CD14-positive monocyte (primary cell): Measurements from ENCODE around the gene CLDN10. TPM values are rescaled to one million over a fixed set of nuclear protein-coding genes. Genes with fewer than 3 reads are reported as not detected.

ENCODE experiments used
- DNase-seq, 3 donors: peaks; one replicate each; pipeline ENCODE4 v3.0.0-alpha.2; 2011 to 2022
- H2AFZ ChIP-seq: 2 replicates; pipeline ENCODE4 v1.6.0; 2012; ENCODE audit warnings: mild to moderate bottlenecking, low read depth, low read length, inconsistent platforms; ENCODE audit not compliant: insufficient read depth, poor library complexity, severe bottlenecking
- H3K27ac ChIP-seq, 2 donors: 1 replicate in 1 of 2; 2 replicates in 1 of 2; pipeline ENCODE4 v1.5.1; 2012 to 2013; ENCODE audit warnings: low read length in 2 of 2, control low read depth in 1 of 2, inconsistent platforms in 1 of 2, low read depth in 1 of 2, mild to moderate bottlenecking in 1 of 2
- H3K27me3 ChIP-seq, 2 donors: one replicate each; pipeline versions ENCODE4 v1.6.0 to v1.6.1; 2011 to 2013; ENCODE audit warnings: low read length in 2 of 2; ENCODE audit not compliant: control insufficient read depth in 2 of 2, insufficient read depth in 2 of 2
- H3K36me3 ChIP-seq, 2 donors: replicated peaks in 1 of 2; 1 replicate in 1 of 2; 2 replicates in 1 of 2; pipeline versions ENCODE4 v1.5.1 to v1.6.1; 2012 to 2013; ENCODE audit warnings: low read length in 2 of 2, control low read depth in 1 of 2, inconsistent platforms in 1 of 2, mild to moderate bottlenecking in 1 of 2; ENCODE audit not compliant: insufficient read depth in 2 of 2, control insufficient read depth in 1 of 2
- H3K4me1 ChIP-seq, 2 donors: 1 replicate in 1 of 2; 2 replicates in 1 of 2; pipeline versions ENCODE4 v1.5.1 to v1.6.1; 2012 to 2013; ENCODE audit warnings: low read length in 2 of 2, control low read depth in 1 of 2, inconsistent platforms in 1 of 2, mild to moderate bottlenecking in 1 of 2, moderate library complexity in 1 of 2; ENCODE audit not compliant: insufficient read depth in 2 of 2, control insufficient read depth in 1 of 2
- H3K4me2 ChIP-seq: replicated peaks from 2 replicates; pipeline ENCODE3; 2012; ENCODE audit warnings: low read length, moderate library complexity, mild to moderate bottlenecking; ENCODE audit not compliant: poor library complexity, severe bottlenecking; ENCODE audit errors: extremely low read depth
- H3K4me3 ChIP-seq, 3 experiments: fragments of 200-600 bp in 1 of 3; sonication (generic) in 1 of 3; replicated peaks in 1 of 3; 1 replicate in 2 of 3; 2 replicates in 1 of 3; pipeline ENCODE4 v1.5.1; 2011 to 2013; ENCODE audit warnings: low read length in 3 of 3, mild to moderate bottlenecking in 3 of 3, control low read depth in 2 of 3, low read depth in 2 of 3, inconsistent platforms in 1 of 3, moderate library complexity in 1 of 3
- H3K79me2 ChIP-seq: 2 replicates; pipeline ENCODE4 v1.6.0; 2012; ENCODE audit warnings: mild to moderate bottlenecking, control low read depth, inconsistent platforms, low read length, moderate library complexity; ENCODE audit not compliant: insufficient read depth
- H3K9ac ChIP-seq: 2 replicates; pipeline ENCODE4 v1.6.0; 2017; ENCODE audit warnings: low read length, mild to moderate bottlenecking; ENCODE audit not compliant: insufficient read depth, poor library complexity, severe bottlenecking
- H3K9me3 ChIP-seq, 2 donors: replicated peaks in 1 of 2; 1 replicate in 1 of 2; 2 replicates in 1 of 2; pipeline versions ENCODE4 v1.5.1 to v1.6.1; 2012 to 2013; ENCODE audit warnings: low read length in 2 of 2, control low read depth in 1 of 2; ENCODE audit not compliant: control insufficient read depth in 1 of 2, insufficient read depth in 1 of 2
- H4K20me1 ChIP-seq: 2 replicates; pipeline ENCODE4 v1.6.0; 2012; ENCODE audit warnings: mild to moderate bottlenecking, low read length, control low read depth, moderate library complexity; ENCODE audit not compliant: insufficient read depth
- H3K27ac Mint-ChIP-seq, 7 donors: one replicate each; pipeline ENCODE4 v1.8.0; 2020; ENCODE audit warnings: mild to moderate bottlenecking in 7 of 7, mixed read lengths in 7 of 7, moderate library complexity in 6 of 7, inconsistent platforms in 2 of 7
- H3K27me3 Mint-ChIP-seq, 3 donors: one replicate each; pipeline ENCODE4 v1.8.0; 2021 to 2022; ENCODE audit warnings: low read depth in 3 of 3, mild to moderate bottlenecking in 3 of 3, mixed read lengths in 3 of 3, moderate library complexity in 3 of 3, inconsistent platforms in 1 of 3
- H3K36me3 Mint-ChIP-seq, 2 donors: one replicate each; pipeline ENCODE4 v1.8.0; 2020; ENCODE audit warnings: mixed read lengths in 2 of 2, inconsistent platforms in 1 of 2, mild to moderate bottlenecking in 1 of 2
- H3K4me1 Mint-ChIP-seq: one replicate; pipeline ENCODE4 v1.8.0; 2020; ENCODE audit warnings: mild to moderate bottlenecking, mixed read lengths
- H3K4me3 Mint-ChIP-seq, 2 donors: one replicate each; pipeline ENCODE4 v1.8.0; 2020; ENCODE audit warnings: mild to moderate bottlenecking in 2 of 2, mixed read lengths in 2 of 2, moderate library complexity in 1 of 2
- H3K9me3 Mint-ChIP-seq, 7 donors: one replicate each; pipeline ENCODE4 v1.8.0; 2020 to 2022; ENCODE audit warnings: mixed read lengths in 7 of 7, mild to moderate bottlenecking in 6 of 7, moderate library complexity in 6 of 7, inconsistent platforms in 2 of 7
- WGBS: methylation state at CpG from one replicate; pipeline ENCODE4 v1.1.5; 2013; ENCODE audit warnings: missing lambda C conversion rate; ENCODE audit not compliant: insufficient coverage; 5-methylcytosine and 5-hydroxymethylcytosine counted together
- intact Hi-C, 2 donors: fragments of 100-400 bp; cut with micrococcal nuclease; formaldehyde crosslinking; loops; one replicate each; pipeline versions ENCODE4 v1.15.0 to v1.15.1; 2023
- polyA plus RNA-seq, 3 donors: library from polyadenylated mRNA; depleted of rRNA in 1 of 3; unstranded in 2 of 3; stranded (reverse) in 1 of 3; fragments of 300-500 nt in 2 of 3; fragments of >200 nt in 1 of 3; fragmentation: Illumina TruSeq in 2 of 3; gene quantifications; 1 replicate in 2 of 3; 2 replicates in 1 of 3; pipeline ENCODE4 v1.2.3, GENCODE V29; 2012 to 2021
- TF ChIP-seq, protein P1 (sequence below): fragments of 200-600 bp; IDR thresholded peaks from one replicate; pipeline ENCODE4 v1.8.0; 2022; ENCODE audit warnings: antibody characterized with exemption, mild to moderate bottlenecking

The CLDN10 gene
- polyA plus RNA-seq, 3 donors, result 0.35 TPM; not detected in 2

DNA sequence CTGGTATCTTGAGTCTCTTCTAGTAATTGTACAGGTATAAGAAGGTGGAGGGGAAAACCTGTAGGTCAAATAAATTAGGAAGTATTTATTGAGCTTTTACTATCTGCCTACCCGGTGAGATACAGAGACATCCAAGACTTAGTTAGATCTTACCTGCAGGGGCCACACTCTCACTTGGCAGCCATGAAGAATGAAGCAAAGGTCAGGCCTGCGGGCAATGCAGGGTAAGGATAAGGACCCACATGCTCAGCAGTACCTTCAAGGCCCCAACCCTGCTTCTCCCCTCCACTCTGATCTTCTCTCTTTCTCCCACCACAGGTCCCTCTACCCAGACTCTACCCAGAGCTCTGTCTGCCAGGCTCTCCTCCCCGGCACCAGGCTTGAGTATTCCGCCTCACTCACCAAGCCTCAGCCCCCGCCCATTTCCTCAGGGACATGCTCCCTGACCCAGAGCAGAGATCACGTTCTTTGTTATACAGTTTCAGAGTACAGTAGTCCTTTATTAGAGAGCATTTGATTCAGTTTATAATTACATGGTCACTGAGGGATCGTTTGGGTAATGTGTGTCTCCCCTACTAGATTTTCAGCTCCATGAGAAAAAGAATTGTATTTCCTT, 18.9 kb upstream of the CLDN10 start:
- no peaks in the 10 kb centered on the region for H3K27me3 ChIP-seq
- intact Hi-C loops, result loop anchor here in 1 of 2 donors (10.0 kb wide), 2 partner anchors 131 to 301 kb away; no protein-coding TSS in a partner anchor
- Mint-ChIP-seq H3K27me3 (peaks cover 0 to 3% (median 0%) of the 10 kb centered on the region in 3 donors), H3K9me3 (no peaks in the 10 kb centered on the region), H3K4me3 (no peak overlapping the region), H3K4me1 (peaks cover 11% of the 10 kb centered on the region), H3K36me3 (no peaks in the 10 kb centered on the region), H3K27ac (no peak overlapping the region)
- no peak overlapping the region for H3K4me2 ChIP-seq
- no peak overlapping the region for H3K4me3 ChIP-seq
- TF ChIP-seq, protein P1, sequence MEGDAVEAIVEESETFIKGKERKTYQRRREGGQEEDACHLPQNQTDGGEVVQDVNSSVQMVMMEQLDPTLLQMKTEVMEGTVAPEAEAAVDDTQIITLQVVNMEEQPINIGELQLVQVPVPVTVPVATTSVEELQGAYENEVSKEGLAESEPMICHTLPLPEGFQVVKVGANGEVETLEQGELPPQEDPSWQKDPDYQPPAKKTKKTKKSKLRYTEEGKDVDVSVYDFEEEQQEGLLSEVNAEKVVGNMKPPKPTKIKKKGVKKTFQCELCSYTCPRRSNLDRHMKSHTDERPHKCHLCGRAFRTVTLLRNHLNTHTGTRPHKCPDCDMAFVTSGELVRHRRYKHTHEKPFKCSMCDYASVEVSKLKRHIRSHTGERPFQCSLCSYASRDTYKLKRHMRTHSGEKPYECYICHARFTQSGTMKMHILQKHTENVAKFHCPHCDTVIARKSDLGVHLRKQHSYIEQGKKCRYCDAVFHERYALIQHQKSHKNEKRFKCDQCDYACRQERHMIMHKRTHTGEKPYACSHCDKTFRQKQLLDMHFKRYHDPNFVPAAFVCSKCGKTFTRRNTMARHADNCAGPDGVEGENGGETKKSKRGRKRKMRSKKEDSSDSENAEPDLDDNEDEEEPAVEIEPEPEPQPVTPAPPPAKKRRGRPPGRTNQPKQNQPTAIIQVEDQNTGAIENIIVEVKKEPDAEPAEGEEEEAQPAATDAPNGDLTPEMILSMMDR, result no peak
- no peak overlapping the region for H3K9ac ChIP-seq
- no peaks in the 10 kb centered on the region for H3K36me3 ChIP-seq
- H3K4me1 ChIP-seq, result peaks cover 5 to 10% of the 10 kb centered on the region in 2 donors
- DNase-seq, result no peak
- no peaks in the 10 kb centered on the region for H4K20me1 ChIP-seq
- no peak overlapping the region for H3K27ac ChIP-seq
- H2AFZ ChIP-seq, result peak overlapping the region; percentile 16
- H3K79me2 ChIP-seq, result no peaks in the 10 kb centered on the region
- WGBS, result 94% methylated on average over 5 of the region's 7 CpGs
- H3K9me3 ChIP-seq, result no peaks in the 10 kb centered on the region

- H3K36me3 ChIP-seq, result no peaks in the 10 kb centered on the region
- H3K27me3 Mint-ChIP-seq, result peaks cover 0 to 3% (median 0%) of the 10 kb centered on the region in 3 donors
- H2AFZ ChIP-seq, result no peak overlapping the region
- intact Hi-C loops, result loop anchor here (5.0 to 10.0 kb wide), 3 partner anchors 130 to 300 kb away; no protein-coding TSS in a partner anchor
- no peaks in the 10 kb centered on the region for H4K20me1 ChIP-seq
- H3K4me2 ChIP-seq, result no peak overlapping the region
- no peak overlapping the region for H3K4me3 ChIP-seq
- no peaks in the 10 kb centered on the region for H3K27me3 ChIP-seq
- 79% methylated on average over 3 of the region's 3 CpGs for WGBS
- no peaks in the 10 kb centered on the region for H3K36me3 Mint-ChIP-seq
- H3K9ac ChIP-seq, result no peak overlapping the region
- TF ChIP-seq, protein P1, result no peak
- no peaks in the 10 kb centered on the region for H3K9me3 ChIP-seq
- no peak for DNase-seq
- H3K4me1 Mint-ChIP-seq, result peaks cover 4% of the 10 kb centered on the region
- no peak overlapping the region for H3K27ac ChIP-seq
- H3K27ac Mint-ChIP-seq, result peak overlapping the region in 1 of 7 donors; percentile 20
- no peaks in the 10 kb centered on the region for H3K9me3 Mint-ChIP-seq
- peaks cover 2 to 3% of the 10 kb centered on the region in 2 donors for H3K4me1 ChIP-seq
- H3K4me3 Mint-ChIP-seq, result no peak overlapping the region
- H3K79me2 ChIP-seq, result no peaks in the 10 kb centered on the region
Measured at GRCh38 chr13:95535243-95535642, 17.3 kb upstream of the CLDN10 start.
